ENCODE data around the gene SLBP.

- no peak for TF ChIP-seq REST (IDR thresholded peaks at IDR 0.05; ENCODE audit: insufficient read depth in 1 of 2, low read depth in 2 of 2, low read length in 2 of 2)
- no peak for TF ChIP-seq POLR2AphosphoS5 (IDR thresholded peaks at IDR 0.05; ENCODE audit: low read depth, low read length)
- TF ChIP-seq TAF1 (IDR thresholded peaks at IDR 0.05; ENCODE audit: borderline replicate concordance, insufficient read depth, low read length): no peak
- TF ChIP-seq SIN3A (IDR thresholded peaks at IDR 0.05; ENCODE audit: borderline replicate concordance, insufficient read depth, low read length): no peak
- TF ChIP-seq FOXP2 (optimal IDR thresholded peaks at IDR 0.05; ENCODE audit: borderline replicate concordance, extremely low read depth, extremely low read length, insufficient read depth): no peak
These were observed 48.6 kb downstream of the SLBP start for GRCh38 chr4:1663549-1663948.
